Right lobe of liver (tissue), 4 donors: ENCODE data around the gene F12.

ENCODE experiments used
- CTCF ChIP-seq, 4 donors: fragments of 200-600 bp in 3 of 4; fragments of 450-650 bp in 1 of 4; IDR thresholded peaks; one replicate each; pipeline versions ENCODE4 v1.5.1 to v1.8.0; 2016 to 2022; ENCODE audit warnings: antibody characterized with exemption in 4 of 4, mild to moderate bottlenecking in 2 of 4
- POLR2A ChIP-seq: fragments of 450-650 bp; IDR thresholded peaks from one replicate; pipeline ENCODE4 v1.6.1; 2017; ENCODE audit warnings: antibody characterized with exemption, mild to moderate bottlenecking
- donor health status: DM: no; HTN: no; CAD: no.
- donor health status: DM: no; HTN: no; CAD: no.
- donor health status: DM: no; HTN: yes; CAD: no.

GRCh38 chr5:177456591-177456964, 47.2 kb upstream of the F12 start:
- TF ChIP-seq CTCF (IDR thresholded peaks at IDR 0.05) (no peak), POLR2A (no peak)
